Stimulated activated CD8-positive, alpha-beta memory T cell treated with anti-CD3 and anti-CD28 coated beads, Interleukin-12 subunit alpha, Interleukin-12 subunit beta, amount 100 ng/mL, for 1 hour (primary cell): ENCODE results near the gene IFT52.
"Not testable (repeated sequence)": the region's sequence is repeated elsewhere in the genome, so short reads cannot be mapped to it uniquely, and the experiment has no call there.

Experiments used
- DNase-seq: peaks from one replicate; pipeline ENCODE4 v3.0.0-alpha.2; 2020; ENCODE audit warnings: low read depth

Gene IFT52

DNA sequence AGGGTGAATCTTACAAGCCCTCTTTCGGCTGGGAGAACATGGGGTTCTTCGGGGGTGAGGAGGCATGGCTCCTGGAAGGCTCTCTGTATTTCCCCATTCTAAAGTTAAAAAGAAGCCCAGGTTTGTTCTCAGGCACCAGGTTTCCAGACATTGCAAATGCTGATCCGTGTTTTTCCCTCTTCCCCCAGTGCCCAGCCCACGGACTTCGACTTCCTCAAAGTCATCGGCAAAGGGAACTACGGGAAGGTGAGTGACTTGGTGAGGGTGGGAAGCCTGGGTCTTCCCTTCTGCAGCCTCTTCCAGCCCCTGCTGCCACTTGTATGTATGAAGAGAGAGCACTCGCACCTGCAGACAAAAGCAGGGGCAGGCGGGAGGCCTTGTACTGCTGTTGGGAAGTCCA lies 23.3 kb upstream of the IFT52 start:
- no peak for DNase-seq

DNA sequence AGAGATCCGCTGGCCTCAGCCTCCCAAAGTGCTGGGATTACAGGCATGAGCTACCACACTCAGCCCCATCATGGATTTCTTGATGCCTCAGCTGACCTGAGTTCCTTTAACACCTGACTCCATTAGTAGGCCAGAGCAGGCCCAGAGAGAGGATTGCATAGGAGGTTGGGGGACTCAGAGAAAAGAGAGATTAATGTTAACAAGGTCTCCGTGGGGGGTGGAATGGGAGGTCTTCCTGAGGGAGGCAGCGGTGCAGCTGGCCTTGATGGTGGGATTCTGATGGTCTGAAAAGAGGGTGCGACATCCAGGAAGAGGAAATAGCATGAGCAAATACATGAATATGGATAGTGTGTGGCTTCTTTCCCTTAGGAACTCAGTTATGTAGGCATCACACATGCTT lies 22.0 kb upstream of the IFT52 start:
- no peak for DNase-seq

DNA sequence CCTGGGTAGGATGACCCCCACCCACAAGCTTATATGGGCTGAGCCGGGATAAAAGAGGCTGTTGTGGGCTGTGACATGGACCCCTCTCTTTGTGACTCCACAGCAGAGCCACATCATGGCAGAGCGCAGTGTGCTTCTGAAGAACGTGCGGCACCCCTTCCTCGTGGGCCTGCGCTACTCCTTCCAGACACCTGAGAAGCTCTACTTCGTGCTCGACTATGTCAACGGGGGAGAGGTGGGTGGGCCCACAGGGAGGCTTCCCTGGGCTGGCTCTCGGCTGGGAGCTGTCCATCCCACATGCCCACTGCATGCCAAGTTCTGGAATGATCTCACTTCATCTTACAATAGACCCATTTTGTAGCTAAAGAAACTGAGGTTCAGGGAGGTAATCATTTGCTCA lies 21.5 kb upstream of the IFT52 start:
- DNase-seq, result no peak

DNA sequence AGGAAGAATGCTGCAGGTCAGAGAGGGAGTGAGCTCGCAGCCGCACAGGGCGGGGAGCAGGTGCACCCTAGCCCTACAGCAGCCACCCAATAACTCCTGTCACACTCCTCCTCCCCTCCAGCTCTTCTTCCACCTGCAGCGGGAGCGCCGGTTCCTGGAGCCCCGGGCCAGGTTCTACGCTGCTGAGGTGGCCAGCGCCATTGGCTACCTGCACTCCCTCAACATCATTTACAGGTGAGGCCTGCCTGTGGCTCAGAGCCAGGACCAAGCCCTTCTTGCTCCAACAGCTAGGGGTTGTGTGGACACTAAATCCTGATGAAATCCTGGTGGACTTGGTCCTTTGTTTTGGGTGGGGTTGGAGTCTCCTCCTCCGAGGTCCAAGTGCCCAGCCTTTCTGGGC lies 20.2 kb upstream of the IFT52 start:
- DNase-seq, result no peak

DNA sequence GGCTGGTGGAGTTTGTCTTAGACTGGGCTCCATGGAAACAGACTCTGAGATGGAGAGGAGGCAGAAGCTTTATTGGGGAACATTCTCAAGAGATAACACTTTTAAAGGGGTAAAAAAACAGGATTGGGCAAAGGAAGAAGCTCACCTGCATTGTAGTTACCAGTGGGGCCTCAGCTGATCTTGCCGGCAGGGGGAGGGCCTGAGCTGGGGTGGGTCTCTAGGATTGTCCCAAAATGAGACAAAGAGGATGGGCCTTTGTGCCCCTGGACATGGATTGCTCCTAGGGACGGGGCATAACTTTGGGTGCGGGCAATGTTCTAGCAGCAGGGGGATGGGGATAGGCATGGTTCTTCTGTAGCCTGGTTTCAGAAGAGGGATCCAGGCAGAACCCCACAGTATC lies 19.4 kb upstream of the IFT52 start:
- no peak for DNase-seq

DNA sequence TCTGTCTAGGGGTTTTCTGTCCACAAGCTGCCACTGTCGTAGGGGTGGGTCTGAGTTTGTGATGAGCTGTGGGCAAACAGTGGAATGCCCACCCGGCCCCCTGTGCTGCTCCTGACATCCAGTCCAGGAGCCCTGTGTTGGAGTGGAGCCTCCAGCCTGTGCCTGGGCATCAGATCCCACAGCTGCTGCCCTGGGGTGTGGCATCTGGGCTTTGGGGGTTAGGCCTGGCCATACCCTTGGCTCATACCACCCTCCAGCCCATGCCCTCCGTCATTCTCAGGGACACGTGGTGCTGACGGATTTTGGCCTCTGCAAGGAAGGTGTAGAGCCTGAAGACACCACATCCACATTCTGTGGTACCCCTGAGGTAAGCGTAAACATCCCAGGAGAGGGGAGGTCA lies 19.0 kb upstream of the IFT52 start:
- DNase-seq, result no peak

DNA sequence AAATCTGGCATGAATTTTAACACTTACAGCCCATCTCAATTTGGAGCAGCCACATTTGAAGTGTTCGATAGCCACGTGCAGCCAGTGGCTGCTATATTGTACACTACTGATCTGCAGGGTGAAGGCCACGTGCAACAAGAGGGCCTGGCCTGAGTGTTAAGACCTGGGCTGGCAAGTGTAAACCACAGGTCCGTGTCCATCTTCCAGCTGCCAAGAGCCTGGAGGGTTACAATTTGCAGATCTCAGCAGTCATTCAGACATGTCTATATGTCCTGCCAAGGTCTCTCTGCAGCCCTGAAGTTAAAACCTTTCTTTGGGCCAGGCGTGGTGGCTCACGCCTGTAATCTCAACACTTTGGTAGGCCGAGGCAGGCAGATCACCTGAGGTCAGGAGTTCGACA lies 17.8 kb upstream of the IFT52 start:
- no peak for DNase-seq

DNA sequence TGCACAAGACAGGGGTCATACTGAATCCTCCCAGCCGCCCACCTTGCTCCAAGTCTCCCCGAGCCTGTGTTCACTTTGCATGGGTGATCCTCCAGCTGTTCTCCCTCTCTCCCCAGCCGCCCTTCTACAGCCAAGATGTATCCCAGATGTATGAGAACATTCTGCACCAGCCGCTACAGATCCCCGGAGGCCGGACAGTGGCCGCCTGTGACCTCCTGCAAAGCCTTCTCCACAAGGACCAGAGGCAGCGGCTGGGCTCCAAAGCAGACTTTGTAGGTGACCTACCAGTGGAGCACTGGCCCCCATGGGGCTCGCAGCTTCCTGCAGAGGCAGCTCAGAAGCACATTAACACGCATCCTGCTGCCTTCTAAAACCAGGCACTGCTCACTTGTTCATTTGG lies 14.6 kb upstream of the IFT52 start:
- DNase-seq, result no peak

DNA sequence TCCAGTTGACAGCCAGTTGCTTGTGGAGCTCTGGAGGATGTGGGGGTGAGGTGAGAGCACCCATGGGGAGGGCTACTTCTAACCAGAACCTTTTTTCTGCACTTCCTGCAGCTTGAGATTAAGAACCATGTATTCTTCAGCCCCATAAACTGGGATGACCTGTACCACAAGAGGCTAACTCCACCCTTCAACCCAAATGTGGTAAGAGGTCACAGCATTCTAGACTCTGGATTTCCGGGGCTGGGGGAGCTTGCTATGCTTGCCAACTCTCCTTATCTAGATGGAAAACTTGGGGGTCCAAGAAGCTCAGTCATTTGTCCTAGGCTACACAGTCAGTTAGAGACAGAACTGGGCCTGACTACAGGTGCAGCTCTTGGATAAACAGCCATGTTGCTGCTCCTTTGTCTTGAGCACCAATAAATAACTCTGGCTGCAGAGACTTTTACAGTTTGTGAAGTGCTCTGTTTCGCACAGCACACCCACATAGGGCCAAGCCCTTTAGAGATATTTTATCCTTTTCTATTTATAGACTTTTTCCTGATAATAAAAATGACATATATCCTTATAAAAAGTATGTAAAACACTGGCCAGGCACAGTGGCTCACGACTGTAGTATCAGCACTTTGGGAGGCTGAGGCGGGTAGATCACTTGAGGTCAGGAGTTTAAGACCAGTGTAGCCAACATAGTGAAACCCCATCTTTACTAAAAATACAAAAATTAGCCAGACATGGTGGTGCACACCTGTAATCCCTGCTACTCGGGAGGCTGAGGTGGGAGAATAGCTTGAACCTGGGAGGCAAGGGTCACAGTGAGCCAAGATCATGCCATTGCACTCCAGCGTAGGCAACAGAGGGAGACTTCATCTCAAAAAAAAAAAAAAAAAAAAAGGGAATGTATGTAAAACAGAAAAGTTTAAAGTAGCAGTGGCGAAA lies 10.6 kb upstream of the IFT52 start:
- DNase-seq, result no peak

DNA sequence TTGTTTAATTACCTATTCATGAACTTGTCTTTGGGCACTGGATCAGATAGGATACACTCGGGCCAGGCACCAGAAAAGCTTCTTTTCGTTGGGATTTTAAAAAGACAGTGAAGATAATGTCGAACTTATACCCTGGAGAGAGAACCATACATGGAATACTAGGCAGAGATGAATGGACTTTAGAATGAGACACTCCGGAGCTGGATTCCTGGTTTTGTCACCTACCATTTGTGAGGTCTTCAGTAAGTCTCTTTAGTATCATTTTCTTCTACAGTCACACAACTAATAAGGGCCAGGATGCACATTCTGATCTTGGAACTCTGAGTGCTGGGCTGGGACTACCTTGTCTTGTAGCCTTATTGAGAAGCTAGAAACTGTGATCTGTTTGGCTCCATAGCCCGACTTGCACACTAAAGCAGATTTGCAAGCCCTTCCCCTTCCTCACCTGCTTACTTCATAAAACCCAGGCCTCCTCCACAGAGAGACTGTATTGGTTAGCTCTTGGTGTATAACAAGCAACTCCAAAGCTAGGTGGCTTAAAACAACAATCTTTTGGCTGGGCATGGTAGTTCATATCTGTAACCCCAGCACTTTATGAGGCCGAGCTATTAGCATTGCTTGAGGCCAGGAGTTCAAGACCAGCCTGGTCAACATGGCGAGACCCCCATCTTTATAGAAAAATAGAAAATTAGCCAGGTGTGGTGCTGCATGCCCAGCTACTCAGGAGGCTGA lies 7.4 kb upstream of the IFT52 start:
- no peak for DNase-seq

DNA sequence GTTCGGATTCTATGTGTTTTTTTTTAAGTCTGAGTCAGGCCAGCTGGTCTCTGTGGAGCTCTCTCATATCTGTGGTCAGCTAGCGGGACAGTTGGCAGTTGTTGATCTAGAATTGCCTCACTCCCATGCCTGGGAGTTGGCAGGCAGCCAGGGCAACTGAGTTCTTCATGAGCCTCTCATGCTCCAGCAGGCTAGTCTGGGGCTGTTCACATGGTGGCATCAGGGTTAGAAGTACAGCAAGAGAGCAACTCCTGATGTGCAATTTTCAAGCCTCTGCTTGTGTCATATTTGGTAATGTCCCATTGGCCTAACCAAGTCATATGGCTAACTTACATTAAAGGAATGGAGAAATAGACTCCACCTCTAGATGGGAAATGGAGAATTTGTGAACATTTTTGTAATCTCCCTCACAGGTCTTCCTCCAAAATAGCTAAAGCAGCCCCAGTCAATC lies 6.7 kb upstream of the IFT52 start:
- no peak for DNase-seq

DNA sequence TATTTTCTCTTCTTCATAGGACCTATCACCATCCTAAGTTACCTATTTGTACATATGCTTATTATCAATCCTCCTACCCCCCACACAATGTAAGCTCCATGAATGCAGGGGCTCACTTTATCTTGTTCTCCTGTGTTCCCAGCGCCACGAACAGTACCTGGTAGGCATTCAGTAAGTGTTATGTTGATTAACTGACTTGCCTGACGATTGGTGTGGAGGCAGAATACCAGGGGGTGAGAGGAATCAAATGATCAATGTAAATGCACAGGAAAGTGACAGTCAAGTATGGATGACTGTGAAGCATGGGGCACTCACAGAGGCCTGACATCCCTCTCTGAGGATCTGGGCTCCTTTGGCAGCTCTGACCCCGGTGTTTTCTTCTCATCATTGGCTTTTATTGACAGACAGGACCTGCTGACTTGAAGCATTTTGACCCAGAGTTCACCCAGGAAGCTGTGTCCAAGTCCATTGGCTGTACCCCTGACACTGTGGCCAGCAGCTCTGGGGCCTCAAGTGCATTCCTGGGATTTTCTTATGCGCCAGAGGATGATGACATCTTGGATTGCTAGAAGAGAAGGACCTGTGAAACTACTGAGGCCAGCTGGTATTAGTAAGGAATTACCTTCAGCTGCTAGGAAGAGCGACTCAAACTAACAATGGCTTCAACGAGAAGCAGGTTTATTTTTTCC lies 6.1 kb upstream of the IFT52 start:
- DNase-seq, result no peak

DNA sequence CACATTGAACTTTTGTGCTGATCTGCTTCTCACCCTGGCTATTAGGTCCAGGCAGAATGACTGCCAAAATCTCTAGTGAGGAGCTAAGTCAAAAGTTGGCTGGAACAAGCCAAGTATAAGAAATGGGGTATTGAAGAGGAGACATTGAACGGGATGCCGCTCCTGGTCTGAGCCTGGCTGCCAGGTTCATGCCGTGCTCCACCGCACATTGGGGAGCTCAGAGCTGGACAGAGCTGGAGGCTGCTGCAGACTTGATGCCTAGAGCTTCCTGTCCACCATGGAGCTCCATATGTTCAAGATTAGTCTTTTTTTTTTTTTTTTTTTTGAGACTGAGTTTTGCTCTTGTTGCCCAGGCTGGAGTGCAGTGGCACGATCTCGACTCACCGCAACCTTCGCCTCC lies 4.1 kb upstream of the IFT52 start:
- no peak for DNase-seq

DNA sequence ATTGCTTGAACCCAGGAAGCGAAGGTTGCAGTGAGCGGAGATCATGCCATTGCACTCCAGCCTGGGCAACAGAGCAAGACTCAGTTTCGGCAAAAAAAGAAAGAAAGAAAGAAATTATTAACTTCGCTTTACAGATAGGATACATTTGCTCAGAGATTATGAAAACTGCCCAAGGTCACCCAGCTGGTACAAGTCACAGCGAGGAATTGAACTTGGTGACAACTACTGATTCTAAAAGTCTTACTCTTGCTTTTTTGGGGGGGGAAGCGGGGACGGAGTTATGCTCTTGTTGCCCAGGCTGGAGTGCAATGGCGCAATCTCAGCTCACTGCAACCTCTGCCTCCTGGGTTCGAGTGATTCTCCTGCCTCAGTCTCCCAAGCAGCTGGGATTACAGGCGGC lies 2.2 kb upstream of the IFT52 start:
- not testable (repeated sequence) for DNase-seq

DNA sequence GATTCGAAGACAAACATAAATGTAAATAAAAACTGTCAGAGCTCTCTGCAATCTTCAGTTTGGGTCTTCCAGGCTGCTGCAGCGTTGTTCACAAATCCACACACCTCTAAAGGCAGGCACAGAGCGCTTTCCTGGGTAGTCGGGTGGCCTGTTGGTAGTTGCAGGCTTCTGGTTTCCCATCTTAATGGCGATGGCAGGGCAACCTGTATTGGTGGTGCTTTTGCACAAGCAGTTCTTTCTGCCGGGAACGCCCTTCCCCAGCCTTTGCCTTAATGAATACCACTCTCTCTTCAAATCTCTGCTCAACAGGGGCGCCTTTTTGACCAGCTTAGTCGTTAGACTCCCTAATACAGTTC lies 723 bp upstream of the IFT52 start:
- no peak for DNase-seq

DNA sequence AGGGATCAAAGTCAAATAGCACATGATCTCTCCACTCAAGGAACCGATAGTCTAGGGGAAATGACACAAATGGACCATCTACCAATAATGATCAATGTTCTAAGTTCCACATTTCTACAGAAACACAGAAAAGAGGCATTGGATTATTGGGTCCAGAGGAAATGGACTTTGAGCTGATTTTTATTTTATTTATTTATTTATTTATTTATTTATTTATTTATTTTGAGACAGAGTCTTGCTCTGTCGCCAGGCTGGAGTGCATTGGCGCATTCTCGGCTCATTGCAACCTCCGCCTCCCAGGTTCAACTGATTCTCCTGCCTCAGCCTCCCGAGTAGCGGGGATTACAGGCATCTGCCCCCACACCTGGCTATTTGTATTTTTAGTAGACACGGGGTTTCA lies 11.2 kb downstream of the IFT52 start:
- not testable (repeated sequence) for DNase-seq

DNA sequence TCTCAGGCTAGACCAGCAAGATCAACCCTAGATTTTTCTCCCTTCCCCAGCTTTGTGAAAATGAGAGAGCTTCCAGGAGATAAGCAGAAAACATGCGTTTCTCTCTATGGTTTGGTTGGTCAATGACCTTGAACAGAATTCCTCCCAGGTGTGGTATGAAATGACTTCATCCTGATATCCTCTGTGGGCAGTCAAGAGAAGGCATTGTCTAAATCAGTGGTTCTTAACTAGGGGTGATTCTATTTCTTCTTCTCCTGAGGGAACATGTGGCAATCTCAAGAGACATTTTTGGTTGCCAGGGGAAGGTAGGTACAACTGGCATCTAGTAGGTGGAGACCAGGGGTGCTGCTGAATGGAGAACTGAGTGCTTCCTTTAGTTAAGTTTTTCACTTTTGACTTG lies 12.4 kb downstream of the IFT52 start:
- DNase-seq, result no peak

DNA sequence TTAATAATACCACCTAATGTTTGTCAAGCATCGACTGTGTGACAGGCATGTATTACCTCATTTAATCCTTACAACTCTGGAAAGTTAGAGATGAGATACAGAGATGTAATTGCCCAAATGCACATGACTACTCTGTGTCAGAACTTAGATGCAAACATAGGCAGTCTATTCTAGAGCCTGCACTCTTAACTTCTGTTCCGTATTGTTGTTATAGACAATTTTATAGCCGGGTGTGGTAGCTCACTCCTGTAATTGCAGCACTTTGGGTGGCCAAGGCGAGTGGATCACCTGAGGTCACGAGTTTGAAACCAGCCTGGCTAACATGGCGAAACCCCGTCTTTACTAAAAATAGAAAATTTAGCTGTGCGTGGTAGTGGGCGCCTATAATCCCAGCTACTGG lies 15.0 kb downstream of the IFT52 start:
- DNase-seq, result no peak

DNA sequence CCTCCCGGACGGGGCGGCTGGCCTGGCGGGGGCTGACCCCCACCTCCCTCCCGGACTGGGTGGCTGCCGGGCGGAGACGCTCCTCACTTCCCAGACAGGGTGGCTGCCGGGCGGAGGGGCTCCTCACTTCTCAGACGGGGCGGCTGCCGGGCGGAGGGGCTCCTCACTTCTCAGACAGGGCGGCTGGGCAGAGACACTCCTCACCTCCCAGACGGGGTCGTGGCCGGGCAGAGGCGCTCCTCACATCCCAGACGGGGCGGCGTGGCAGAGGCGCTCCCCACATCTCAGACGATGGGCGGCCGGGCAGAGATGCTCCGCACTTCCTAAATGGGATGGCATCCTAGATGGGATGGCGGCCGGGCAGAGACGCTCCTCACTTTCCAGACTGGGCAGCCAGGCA lies 16.5 kb downstream of the IFT52 start:
- DNase-seq, result not testable (repeated sequence)

DNA sequence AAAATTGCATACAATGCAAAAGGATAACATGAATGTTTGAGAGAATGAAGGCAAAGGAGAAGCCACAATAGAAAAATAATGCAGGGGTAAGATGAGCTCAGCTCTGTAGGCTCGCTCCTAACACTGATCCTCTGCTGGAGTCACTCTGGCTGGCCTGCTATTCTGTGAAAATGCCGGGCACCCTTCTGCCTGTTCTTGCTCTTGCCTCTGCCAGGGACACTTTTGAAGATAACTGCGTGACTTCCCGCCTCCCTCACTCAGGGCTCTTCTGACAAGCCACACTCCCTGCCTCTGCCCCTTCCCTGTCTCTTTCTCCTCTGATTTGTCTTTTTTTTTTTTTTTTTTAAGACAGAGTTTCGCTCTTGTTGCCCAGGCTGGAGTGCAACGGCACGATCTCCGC lies 40.9 kb downstream of the IFT52 start:
- DNase-seq, result no peak

DNA sequence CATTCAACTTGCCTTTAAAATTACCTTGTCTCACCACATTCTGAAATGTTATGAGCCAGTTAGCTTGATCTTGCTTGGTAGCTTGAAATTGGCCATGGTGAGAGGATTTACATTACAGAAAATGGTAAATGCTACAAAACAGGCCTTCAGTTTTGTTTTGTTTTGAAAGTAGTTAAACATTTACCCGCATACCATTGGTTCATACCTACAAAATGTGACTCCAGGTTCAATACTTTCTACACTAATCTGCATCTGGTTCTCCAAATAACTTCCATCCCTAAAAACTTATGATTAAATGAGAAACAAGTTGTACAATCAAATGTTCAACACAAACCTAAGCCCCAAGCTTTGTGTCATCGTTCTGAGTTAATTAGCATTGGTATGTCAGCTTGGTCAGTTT lies 45.7 kb downstream of the IFT52 start:
- DNase-seq, result no peak

DNA sequence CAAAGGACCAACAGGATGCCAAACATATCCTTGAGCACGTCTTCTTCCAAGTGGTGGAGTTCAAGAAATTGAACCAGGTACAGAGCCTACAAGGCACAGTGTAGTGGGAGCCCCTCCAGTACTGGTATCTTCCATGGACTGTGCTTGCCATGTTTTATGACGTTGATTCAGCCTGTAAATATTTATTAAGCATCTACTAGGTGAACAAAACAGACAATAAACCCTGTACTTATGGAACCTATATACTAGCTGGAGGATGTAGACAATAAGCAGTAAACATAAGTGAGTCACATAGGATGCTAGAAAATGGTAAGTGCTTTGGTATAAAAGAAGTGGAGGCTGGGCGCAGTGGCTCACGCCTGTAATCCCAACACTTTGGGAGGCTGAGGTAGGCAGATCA lies 51.8 kb downstream of the IFT52 start:
- no peak for DNase-seq

DNA sequence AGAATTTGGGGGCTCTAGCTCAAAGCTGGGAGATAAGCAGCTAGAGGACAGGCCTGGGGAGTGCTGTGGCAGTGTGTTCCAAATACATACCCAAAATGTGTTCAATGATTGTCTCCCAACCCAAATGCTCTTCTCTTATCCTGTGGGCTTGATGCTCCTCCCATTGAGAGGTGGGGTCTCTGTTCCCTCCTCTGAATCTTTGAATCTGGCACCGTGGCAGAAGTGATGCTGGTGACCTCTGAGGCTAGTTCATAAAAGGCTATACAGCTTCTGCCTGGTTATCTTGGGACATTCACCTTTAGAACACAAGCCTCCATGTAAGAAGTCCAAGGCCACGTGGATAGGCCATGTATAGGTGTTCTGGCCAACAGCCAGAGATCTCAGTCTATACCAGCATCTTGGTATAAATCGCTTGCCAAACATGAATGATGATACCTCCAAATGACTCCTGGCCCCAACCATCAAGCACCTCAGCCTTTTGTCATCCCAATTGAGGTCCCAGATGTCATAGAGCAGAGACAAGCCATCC lies 60.3 kb downstream of the IFT52 start:
- no peak for DNase-seq
